K562 (cell line): ENCODE measurements around the gene HAGHL. TPM values are rescaled to one million over a fixed set of nuclear protein-coding genes. Genes with fewer than 3 reads are reported as not detected.

Source experiments
- ATAC-seq: fragments of 200-7000 bp; cut with Tn5 transposase; 3 replicates; pipeline ENCODE4 v1.9.1; 2020; ENCODE audit warnings: moderate library complexity
- Bru-seq: library from RNA; stranded (reverse); fragments of 400-500 nt; gene quantifications from one replicate; lab custom pipeline; 2021; lab: Mats Ljungman, UMichigan
- BruChase-seq, 2 experiments: library from RNA; stranded (reverse); fragments of 400-500 nt; gene quantifications; one replicate each; lab custom pipeline; 2021; lab: Mats Ljungman, UMichigan
- BruUV-seq: library from RNA; stranded (reverse); fragments of 400-500 nt; replicated peaks from 2 replicates; lab custom pipeline; 2021; lab: Mats Ljungman, UMichigan
- CTCF ChIA-PET: fragments of 300-600 bp; formaldehyde crosslinking; extraction: SDS; loops from one replicate; lab custom pipeline; 2021; ENCODE audit warnings: low intra/inter-chr PET ratio; lab: Yijun Ruan, JAX
- POLR2A ChIA-PET: fragments of 300-600, 350-650 bp; sonication (Branson Sonifier 250); formaldehyde crosslinking; extraction: SDS; loops from one replicate; lab custom pipeline; 2021; ENCODE audit warnings: antibody characterized with exemption, inconsistent platforms; lab: Yijun Ruan, JAX
- DNase-seq, 4 experiments: peaks; one replicate each; pipeline versions ENCODE4 v3.0.0 to v3.0.0-alpha.2; 2011 to 2018; ENCODE audit warnings: low spot score in 3 of 4, mixed read lengths in 3 of 4; ENCODE audit errors: extremely low read depth in 1 of 4
- FAIRE-seq: peaks from 2 replicates; lab custom pipeline; 2011; peaks lifted over from hg19 to GRCh38; lab: Jason Lieb, UNC
- H2AFZ ChIP-seq: 2 replicates; pipeline ENCODE4 v1.6.0; 2011; ENCODE audit warnings: low read depth, low read length, control low read depth, inconsistent platforms
- H3K27ac ChIP-seq: fragments of 200-600 bp; 3 replicates; pipeline ENCODE4 v1.8.0; 2011; ENCODE audit warnings: low read depth, mild to moderate bottlenecking, control low read depth, inconsistent platforms, low read length, moderate library complexity, mixed read lengths; ENCODE audit errors: extremely low read depth
- H3K27me3 ChIP-seq, 2 experiments: fragments of 300-600 bp in 1 of 2; 2 replicates in 1 of 2; 3 replicates in 1 of 2; pipeline versions ENCODE4 v1.6.0 to v1.8.0; 2011; ENCODE audit warnings: inconsistent platforms in 2 of 2, low read length in 2 of 2, mild to moderate bottlenecking in 1 of 2, mixed read lengths in 1 of 2, moderate library complexity in 1 of 2; ENCODE audit not compliant: control insufficient read depth in 2 of 2, insufficient read depth in 2 of 2
- H3K36me3 ChIP-seq: fragments of 300-600 bp; 3 replicates; pipeline ENCODE4 v1.8.0; 2011; ENCODE audit warnings: mild to moderate bottlenecking, low read length, inconsistent platforms; ENCODE audit not compliant: control insufficient read depth, insufficient read depth
- H3K4me1 ChIP-seq, 2 experiments: fragments of 200-600 bp in 1 of 2; replicated peaks in 1 of 2; 2 replicates in 1 of 2; 3 replicates in 1 of 2; pipeline versions ENCODE4 v1.5.1 to v1.8.0; 2011; ENCODE audit warnings: inconsistent platforms in 2 of 2, low read length in 2 of 2, mild to moderate bottlenecking in 1 of 2, mixed read lengths in 1 of 2, moderate library complexity in 1 of 2; ENCODE audit not compliant: control insufficient read depth in 2 of 2, insufficient read depth in 2 of 2
- H3K4me2 ChIP-seq: 2 replicates; pipeline ENCODE4 v1.6.1; 2011; ENCODE audit warnings: low read length, control low read depth, inconsistent platforms, mixed read lengths; ENCODE audit not compliant: insufficient read depth
- H3K4me3 ChIP-seq: fragments of 200-600 bp; sonication (generic), shearing (Covaris generic); 2 replicates; pipeline ENCODE4 v1.5.1; 2016; ENCODE audit warnings: control low read depth, inconsistent platforms
- H3K79me2 ChIP-seq: fragments of 200-600 bp; 3 replicates; pipeline ENCODE4 v1.8.0; 2011; ENCODE audit warnings: low read length, inconsistent platforms; ENCODE audit not compliant: control insufficient read depth, insufficient read depth
- H3K9ac ChIP-seq, 2 experiments: 2 replicates each; pipeline versions ENCODE4 v1.6.0 to v1.6.1; 2011; ENCODE audit warnings: low read depth in 2 of 2, low read length in 2 of 2, control low read depth in 1 of 2, inconsistent platforms in 1 of 2, mild to moderate bottlenecking in 1 of 2, mixed read lengths in 1 of 2; ENCODE audit not compliant: insufficient read depth in 1 of 2
- H3K9me1 ChIP-seq: one replicate; pipeline ENCODE4 v1.6.0; 2011; ENCODE audit warnings: inconsistent platforms, mild to moderate bottlenecking, low read length, moderate library complexity; ENCODE audit not compliant: control insufficient read depth, insufficient read depth
- H3K9me3 ChIP-seq: replicated peaks from 2 replicates; pipeline ENCODE4 v1.5.1; 2011; ENCODE audit warnings: low read depth, low read length, inconsistent platforms; ENCODE audit not compliant: control insufficient read depth, insufficient read depth
- H4K20me1 ChIP-seq: replicated peaks from 2 replicates; pipeline ENCODE4 v1.6.1; 2011; ENCODE audit warnings: low read length, inconsistent platforms, mixed read lengths; ENCODE audit not compliant: control insufficient read depth, insufficient read depth
- ASH1L ChIP-seq: fragments of 450-650 bp; IDR thresholded peaks from 2 replicates; pipeline ENCODE4 v1.6.1; 2018; ENCODE audit warnings: borderline replicate concordance, mild to moderate bottlenecking, low read depth; ENCODE audit not compliant: partially characterized antibody
- BACH1 ChIP-seq: fragments of 200-800 bp; sonication (Bioruptor generic); IDR thresholded peaks from 2 replicates; pipeline ENCODE4 v1.6.1; 2016; ENCODE audit warnings: missing genetic modification characterization, missing compliant biosample characterization
- CBFA2T3 ChIP-seq: fragments of 450-650 bp; IDR thresholded peaks from 2 replicates; pipeline ENCODE4 v1.6.1; 2017
- CBX2 ChIP-seq: fragments of 200-600 bp; sonication (generic); IDR thresholded peaks from one replicate; pipeline ENCODE4 v1.6.1; 2012; ENCODE audit warnings: mild to moderate bottlenecking, low read length, inconsistent platforms; ENCODE audit not compliant: insufficient read depth, poor library complexity, severe bottlenecking
- DMBX1 ChIP-seq: fragments of 250-450 bp; sonication (Bioruptor Pico); IDR thresholded peaks from 2 replicates; pipeline ENCODE4 v1.8.0; 2022; ENCODE audit warnings: inconsistent platforms, mild to moderate bottlenecking, moderate library complexity, borderline replicate concordance
- DNMT1 ChIP-seq: fragments of 450-650 bp; IDR thresholded peaks from 2 replicates; pipeline ENCODE4 v1.6.1; 2016; ENCODE audit warnings: antibody characterized with exemption, mild to moderate bottlenecking
- ELF4 ChIP-seq: fragments of 450-650 bp; formaldehyde crosslinking; IDR thresholded peaks from 2 replicates; pipeline ENCODE4 v1.4.0; 2022; ENCODE audit warnings: missing genetic modification characterization
- HLTF ChIP-seq: fragments of 450-650 bp; IDR thresholded peaks from 2 replicates; pipeline ENCODE4 v1.6.1; 2016
- KDM1A ChIP-seq, 2 experiments: fragments of 450-650 bp; IDR thresholded peaks; 2 replicates each; pipeline ENCODE4 v1.6.1; 2016; ENCODE audit warnings: mild to moderate bottlenecking in 2 of 2
- SMAD2 ChIP-seq: fragments of 150-350 bp; IDR thresholded peaks from 2 replicates; pipeline ENCODE4 v1.6.1; 2014; ENCODE audit warnings: low read depth, mild to moderate bottlenecking, low read length
- THAP7 ChIP-seq: fragments of 250-450 bp; sonication (Bioruptor Pico); IDR thresholded peaks from 2 replicates; pipeline ENCODE4 v1.5.0; 2021
- TRIM24 ChIP-seq, 2 experiments: fragments of 450-650 bp; IDR thresholded peaks; 2 replicates each; pipeline ENCODE4 v1.6.1; 2016
- TRIM28 ChIP-seq: fragments of 450-650 bp; IDR thresholded peaks from 2 replicates; pipeline ENCODE4 v1.6.1; 2017
- ZNF217 ChIP-seq: sonication (generic); formaldehyde crosslinking; IDR thresholded peaks from 2 replicates; pipeline ENCODE4 v1.8.0; 2022; ENCODE audit warnings: mild to moderate bottlenecking, missing genetic modification reagents
- WGBS: fragments of 100-300 bp; shearing (Covaris generic); methylation state at CpG from one replicate; pipeline ENCODE4 v1.1.6; 2016; ENCODE audit warnings: low coverage, mixed read lengths; ENCODE audit not compliant: insufficient coverage; ENCODE audit errors: missing lambda C conversion rate; 5-methylcytosine and 5-hydroxymethylcytosine counted together
- in situ Hi-C: fragments of 300-500 bp; cut with MboI; formaldehyde crosslinking; loops from 4 replicates; pipeline ENCODE4 v1.15.0; 2018; ENCODE audit warnings: inconsistent platforms, mixed read lengths
- intact Hi-C: fragments of 100-400 bp; cut with micrococcal nuclease; formaldehyde crosslinking; loops from 2 replicates; pipeline ENCODE4 v1.14.2; 2022
- long read RNA-seq, 3 experiments: library from polyadenylated mRNA in 2 of 3; library from RNA in 1 of 3; unstranded in 2 of 3; stranded (forward) in 1 of 3; transcript quantifications; one replicate each; pipeline ENCODE4 v2.0.0, GENCODE V29; 2019 to 2022
- polyA minus RNA-seq, 3 experiments: library from RNA; depleted of rRNA, polyadenylated mRNA; stranded (reverse); fragments of >200 nt; gene quantifications; 2 replicates each; pipeline ENCODE4 v1.2.3, GENCODE V29; 2011
- polyA plus RNA-seq, 8 experiments: library from polyadenylated mRNA; depleted of rRNA in 4 of 8; stranded (reverse) in 5 of 8; unstranded in 3 of 8; fragments of >200 nt; fragmentation: Nextera tagmentation in 2 of 8; fragmentation: Illumina TruSeq in 1 of 8; extraction: Ambion mirVana in 2 of 8; extraction: Trizol in 1 of 8; gene quantifications; 2 replicates each; pipeline versions ENCODE4 v1.2.1 to v1.2.3, GENCODE V29; 2011 to 2014; ENCODE audit warnings: inconsistent platforms in 1 of 8, missing spikeins in 1 of 8
- total RNA-seq, 7 experiments: library from RNA; depleted of rRNA in 6 of 7; stranded (reverse); fragments of >200 nt in 6 of 7; fragmentation: Illumina TruSeq in 2 of 7; extraction: Trizol in 2 of 7; gene quantifications; 2 replicates each; pipeline versions ENCODE4 v1.2.1 to v1.2.3, GENCODE V29; 2011 to 2021; ENCODE audit warnings: low replicate concordance in 1 of 7
- TF ChIP-seq, protein P1 (sequence below): fragments of 250-450 bp; sonication (Bioruptor Pico); IDR thresholded peaks from 2 replicates; pipeline ENCODE4 v1.6.1; 2021; ENCODE audit warnings: mild to moderate bottlenecking
- TF ChIP-seq, protein P2 (sequence below): fragments of 450-650 bp; conservative IDR thresholded peaks from 2 replicates; pipeline ENCODE4 v1.6.1; 2016; ENCODE audit warnings: missing genetic modification characterization, low read depth, mild to moderate bottlenecking, missing compliant biosample characterization, moderate library complexity

HAGHL gene
- total RNA-seq (2011; cell fraction: chromatin; rRNA removed; ENCODE audit: low replicate concordance): 38.5 and 167 TPM in 2 replicates
- total RNA-seq (2011; cell fraction: nucleolus; rRNA removed): 219 TPM in 2 replicates
- 62.9 and 89.5 TPM in 2 replicates for total RNA-seq (2011; cell fraction: nucleoplasm; rRNA removed)
- 58.2 and 59.0 TPM in 2 replicates for total RNA-seq (2014; rRNA removed)
- total RNA-seq (2014; rRNA removed; fragmentation: Illumina TruSeq; extraction: Trizol): 3.2 and 8.2 TPM in 2 replicates
- 20.7 and 22.1 TPM in 2 replicates for total RNA-seq (2015; rRNA removed; fragmentation: Illumina TruSeq; extraction: Trizol)
- total RNA-seq (2021): 71.7 and 83.2 TPM in 2 replicates
- 27.0 and 41.6 TPM in 2 replicates for polyA plus RNA-seq (2011; rRNA removed)
- 47.2 and 104 TPM in 2 replicates for polyA plus RNA-seq (2011; cell fraction: cytosol; rRNA removed)
- 438 and 737 TPM in 2 replicates for polyA plus RNA-seq (2011; cell fraction: nucleus; rRNA removed)
- polyA plus RNA-seq (2012): 30.6 and 41.2 TPM in 2 replicates
- 7.2 and 13.6 TPM in 2 replicates for polyA plus RNA-seq (2014; fragmentation: Illumina TruSeq; extraction: Trizol)
- under 1 TPM; 0.31 to 0.48 TPM for polyA plus RNA-seq (2014; fragmentation: Nextera tagmentation; extraction: Ambion mirVana)
- polyA plus RNA-seq (2014; rRNA removed): 69.8 and 83.4 TPM in 2 replicates
- 1.2 and 3.7 TPM in 2 replicates for polyA minus RNA-seq (2011; rRNA and poly(A)+ RNA removed)
- polyA minus RNA-seq (2011; cell fraction: cytosol; rRNA and poly(A)+ RNA removed): 12.6 and 13.3 TPM in 2 replicates
- 37.4 and 41.3 TPM in 2 replicates for polyA minus RNA-seq (2011; cell fraction: nucleus; rRNA and poly(A)+ RNA removed)
- Bru-seq, nascent RNA: percentile 72 among the genes with signal in this experiment
- percentile 59 among the genes with signal in this experiment for BruChase-seq, experiment 1, labeled RNA remaining after a 2-hour chase
- BruChase-seq, experiment 2, labeled RNA remaining after a 6-hour chase: percentile 58 among the genes with signal in this experiment
- long read RNA-seq, experiment 1, transcript HAGHL-203 (8 exons, 1,347 nt): major isoform, 9 of 120 reads
- long read RNA-seq, experiment 1, partial matches to known transcripts: 41 of 120 reads
- long read RNA-seq, experiment 1, other reads (novel, unspliced or antisense): 61 of 120 reads
- long read RNA-seq, experiment 2, transcript HAGHL-203 (8 exons, 1,347 nt): major isoform, 7 of 67 reads
- long read RNA-seq, experiment 2, partial matches to known transcripts: 22 of 67 reads
- long read RNA-seq, experiment 2, other reads (novel, unspliced or antisense): 33 of 67 reads
- long read RNA-seq, experiment 3, partial matches to known transcripts: 14 of 52 reads
- long read RNA-seq, experiment 3, other reads (novel, unspliced or antisense): 32 of 52 reads

DNA sequence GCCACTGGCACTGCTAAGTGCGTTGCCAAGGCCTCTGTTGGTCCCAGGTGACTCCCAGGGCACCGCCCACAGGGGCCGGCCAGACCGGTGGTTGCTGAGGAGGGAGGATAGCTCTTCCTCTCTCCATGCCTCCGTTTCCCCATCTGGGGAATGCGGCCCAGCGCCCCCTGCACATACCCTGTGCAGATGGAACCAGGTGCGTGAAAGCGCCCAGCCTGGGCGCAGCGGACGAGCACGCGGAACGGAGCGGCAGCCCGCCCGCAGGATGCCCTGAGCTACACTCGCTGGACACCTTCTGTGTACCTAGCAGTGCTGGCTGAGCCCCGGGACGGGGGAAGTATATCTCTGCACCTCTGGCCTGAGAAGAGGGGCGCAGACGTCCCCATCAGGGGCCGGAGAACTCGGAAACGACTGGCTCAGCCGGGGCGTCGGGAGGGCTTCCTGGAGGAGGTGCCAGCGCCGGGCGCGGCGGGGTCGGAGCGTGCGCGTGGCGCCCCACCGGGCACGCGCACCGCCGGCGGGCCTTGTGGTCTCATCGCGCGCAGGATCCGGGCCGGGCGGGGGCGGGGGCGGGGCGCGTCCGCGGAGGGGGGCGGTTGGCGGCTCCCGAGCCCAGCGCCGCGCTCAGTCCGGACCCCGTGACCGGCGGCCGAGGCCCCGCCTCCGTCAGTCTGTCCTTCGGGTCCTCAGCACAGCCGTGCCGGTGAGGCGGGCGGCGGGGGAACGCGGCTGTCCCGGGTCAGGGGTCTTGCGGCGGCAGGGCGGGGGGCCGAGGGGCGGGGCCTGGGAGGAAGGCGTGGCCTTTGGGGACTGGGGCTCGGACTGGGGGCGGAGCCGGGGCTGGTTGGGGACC lies at the start of gene HAGHL, which contains the start of gene CCDC78:
TSS of gene HAGHL (plus strand) at position 669 of the 853 bp plus-strand sequence. CDS start 404 bp downstream, outside the sequence.
TSS of gene CCDC78 (minus strand) at position 6 of the 853 bp plus-strand sequence. CDS start 76 bp downstream, outside the sequence.
- Histone ChIP-seq H3K9ac (peak within 1 kb of the TSS; percentile 90 to 100), H3K4me2 (peak within 1 kb of the TSS; percentile 97), H3K4me1 (peaks cover 15 to 97% of the 10 kb centered on the region in 2 experiments), H4K20me1 (no peaks in the 10 kb centered on the region; the same call in 1 of the 2 replicates), H3K79me2 (peaks cover 43% of the 10 kb centered on the region), H3K27ac (peak within 1 kb of the TSS; percentile 98), H3K9me1 (no peaks in the 10 kb centered on the region), H2AFZ (peak within 1 kb of the TSS; percentile 33; the same call in 1 of the 2 replicates), H3K36me3 (peaks cover 37% of the 10 kb centered on the region; the same call in 1 of the 3 replicates), H3K4me3 (peak within 1 kb of the TSS; percentile 80), H3K27me3 (no peaks in the 10 kb centered on the region), H3K9me3 (no peaks in the 10 kb centered on the region)
- in situ Hi-C loops: no loop called here
- ChIA-PET CTCF (no interaction called here), POLR2A (interaction anchor here (0.5 to 4.5 kb wide), 5 partner anchors 10 to 568 kb away, joined by 3 to 25 read pairs (median 5); partner anchors contain the start of gene METRN)
- intact Hi-C loops: no loop called here
- ATAC-seq (peak; percentile 48), FAIRE-seq (no peak), DNase-seq (peak; percentile 86 to 89 (median 87))
- BruUV-seq: no TSS peak
- 46% methylated on average over 22 of the region's 88 CpGs for WGBS
- TF ChIP-seq ZNF217: no peak
- TF ChIP-seq, protein P1, sequence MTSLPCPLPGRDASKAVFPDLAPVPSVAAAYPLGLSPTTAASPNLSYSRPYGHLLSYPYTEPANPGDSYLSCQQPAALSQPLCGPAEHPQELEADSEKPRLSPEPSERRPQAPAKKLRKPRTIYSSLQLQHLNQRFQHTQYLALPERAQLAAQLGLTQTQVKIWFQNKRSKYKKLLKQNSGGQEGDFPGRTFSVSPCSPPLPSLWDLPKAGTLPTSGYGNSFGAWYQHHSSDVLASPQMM (CRISPR knock-in tag): no peak
- no peak for TF ChIP-seq TRIM24 (IDR thresholded peaks at IDR 0.05)
- TF ChIP-seq SMAD2: no peak
- TF ChIP-seq DMBX1: no peak
- TF ChIP-seq THAP7: no peak
- TF ChIP-seq KDM1A (IDR thresholded peaks at IDR 0.05): no peak
- TF ChIP-seq HLTF: no peak
- no peak for TF ChIP-seq BACH1 (tag)
- TF ChIP-seq ELF4: no peak
- no peak for TF ChIP-seq ASH1L
- TF ChIP-seq TRIM28: no peak
- TF ChIP-seq CBFA2T3: no peak
- TF ChIP-seq CBX2: no peak
- TF ChIP-seq, protein P2, sequence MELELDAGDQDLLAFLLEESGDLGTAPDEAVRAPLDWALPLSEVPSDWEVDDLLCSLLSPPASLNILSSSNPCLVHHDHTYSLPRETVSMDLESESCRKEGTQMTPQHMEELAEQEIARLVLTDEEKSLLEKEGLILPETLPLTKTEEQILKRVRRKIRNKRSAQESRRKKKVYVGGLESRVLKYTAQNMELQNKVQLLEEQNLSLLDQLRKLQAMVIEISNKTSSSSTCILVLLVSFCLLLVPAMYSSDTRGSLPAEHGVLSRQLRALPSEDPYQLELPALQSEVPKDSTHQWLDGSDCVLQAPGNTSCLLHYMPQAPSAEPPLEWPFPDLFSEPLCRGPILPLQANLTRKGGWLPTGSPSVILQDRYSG: no peak
- TF ChIP-seq DNMT1: no peak
